ENCODE measurements around the gene QRICH2.

The QRICH2 gene

DNA sequence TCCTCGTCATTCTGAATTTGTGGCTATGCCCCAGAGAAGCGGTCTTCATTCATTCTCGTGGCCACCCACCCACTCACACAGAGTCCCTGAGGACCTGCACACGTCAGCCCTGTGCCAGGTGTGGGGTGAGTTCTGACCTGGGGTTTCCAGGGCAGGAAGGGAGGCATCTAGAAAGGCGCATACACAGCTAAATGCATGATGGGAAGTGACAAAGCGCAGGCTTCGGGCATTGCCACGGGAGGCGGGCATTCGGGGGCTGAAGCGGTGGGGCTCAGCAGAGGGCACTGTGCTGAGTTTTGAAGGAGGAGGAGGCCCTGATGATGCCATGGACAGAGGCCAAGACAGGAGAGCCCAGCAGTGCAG lies 32.0 kb downstream of the QRICH2 start:
- no peak overlapping the region for H3K27ac ChIP-seq
- TF ChIP-seq, protein P1, sequence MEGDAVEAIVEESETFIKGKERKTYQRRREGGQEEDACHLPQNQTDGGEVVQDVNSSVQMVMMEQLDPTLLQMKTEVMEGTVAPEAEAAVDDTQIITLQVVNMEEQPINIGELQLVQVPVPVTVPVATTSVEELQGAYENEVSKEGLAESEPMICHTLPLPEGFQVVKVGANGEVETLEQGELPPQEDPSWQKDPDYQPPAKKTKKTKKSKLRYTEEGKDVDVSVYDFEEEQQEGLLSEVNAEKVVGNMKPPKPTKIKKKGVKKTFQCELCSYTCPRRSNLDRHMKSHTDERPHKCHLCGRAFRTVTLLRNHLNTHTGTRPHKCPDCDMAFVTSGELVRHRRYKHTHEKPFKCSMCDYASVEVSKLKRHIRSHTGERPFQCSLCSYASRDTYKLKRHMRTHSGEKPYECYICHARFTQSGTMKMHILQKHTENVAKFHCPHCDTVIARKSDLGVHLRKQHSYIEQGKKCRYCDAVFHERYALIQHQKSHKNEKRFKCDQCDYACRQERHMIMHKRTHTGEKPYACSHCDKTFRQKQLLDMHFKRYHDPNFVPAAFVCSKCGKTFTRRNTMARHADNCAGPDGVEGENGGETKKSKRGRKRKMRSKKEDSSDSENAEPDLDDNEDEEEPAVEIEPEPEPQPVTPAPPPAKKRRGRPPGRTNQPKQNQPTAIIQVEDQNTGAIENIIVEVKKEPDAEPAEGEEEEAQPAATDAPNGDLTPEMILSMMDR (conservative IDR thresholded peaks at IDR 0.05), result no peak

DNA sequence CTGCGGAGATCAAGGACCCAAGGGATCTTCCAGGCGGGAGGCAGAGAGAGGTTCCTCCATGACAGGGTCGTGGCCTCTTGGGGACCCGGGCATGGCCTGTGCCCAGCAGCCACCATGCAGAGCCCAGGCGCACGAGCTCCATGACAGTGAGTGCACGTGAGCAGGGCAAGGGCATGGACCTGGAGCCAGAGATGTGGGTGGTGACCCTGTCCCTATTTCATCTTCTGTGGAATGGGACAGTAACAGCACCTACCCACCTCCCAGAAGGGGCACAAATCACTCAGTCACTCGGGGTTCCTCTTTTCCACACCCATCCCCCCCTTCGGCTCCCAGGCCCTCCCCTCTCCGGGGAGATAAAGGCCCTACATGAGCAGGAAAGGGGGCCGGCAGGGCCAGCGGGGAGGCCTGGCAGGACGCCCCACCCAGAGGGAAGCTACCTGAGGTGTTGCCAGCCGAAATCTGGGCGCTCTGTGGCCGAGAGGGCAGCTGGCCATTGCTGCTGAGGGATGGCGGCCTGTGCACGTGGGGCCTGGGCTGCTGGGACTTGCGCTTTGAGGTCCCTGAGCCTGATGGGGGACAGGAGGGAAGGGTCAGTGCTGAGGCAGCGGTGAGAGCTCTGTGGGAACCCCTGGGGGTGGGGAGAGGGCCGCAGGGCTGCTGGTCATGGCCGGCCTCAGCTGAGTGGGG lies 32.6 kb downstream of the QRICH2 start:
- TF ChIP-seq, protein P1 (conservative IDR thresholded peaks at IDR 0.05), result no peak
- H3K27ac ChIP-seq, result no peak overlapping the region

DNA sequence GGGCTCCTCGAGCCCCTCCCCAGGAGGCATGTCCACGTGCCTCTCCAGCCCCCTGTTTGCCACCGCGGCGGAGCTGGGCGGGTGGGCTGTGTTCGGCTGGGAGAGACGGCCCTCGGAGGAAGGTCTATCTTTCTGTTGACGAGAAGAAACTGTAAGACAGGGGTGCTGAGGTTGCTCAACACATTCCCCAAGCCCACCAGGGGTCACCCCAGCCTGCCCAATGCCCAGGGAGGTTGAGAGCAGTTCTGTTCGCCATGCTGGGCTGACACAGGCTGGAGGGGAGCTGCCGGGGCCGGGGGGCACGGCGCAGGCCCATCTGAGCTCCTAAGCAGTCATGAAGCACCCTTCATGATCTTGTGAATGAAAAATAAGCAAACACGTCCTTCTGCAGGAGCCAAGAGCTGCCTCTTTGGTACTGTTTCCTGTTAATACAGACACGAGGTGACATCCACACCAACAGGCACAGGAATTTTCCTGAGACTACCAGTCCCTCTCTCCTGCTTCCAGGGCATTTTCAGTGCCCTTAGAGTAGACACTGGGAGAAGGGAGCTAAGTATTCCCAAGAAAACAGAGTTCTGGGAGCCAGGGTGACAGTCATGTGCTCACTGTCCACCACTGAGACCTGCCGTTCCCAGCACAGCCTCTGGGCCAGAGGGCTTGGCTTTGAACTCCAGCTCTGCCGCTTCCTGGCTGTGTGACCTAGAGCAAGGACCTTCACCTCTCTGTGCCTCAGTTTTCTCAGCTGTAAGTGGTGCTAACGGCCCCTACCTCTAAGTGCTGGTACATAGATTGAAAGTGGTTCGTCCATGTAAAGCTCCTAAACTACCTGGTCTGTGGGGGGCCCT lies 33.7 kb downstream of the QRICH2 start:
- H3K27ac ChIP-seq, result peak overlapping the region; percentile 36
- TF ChIP-seq, protein P1 (conservative IDR thresholded peaks at IDR 0.05), result no peak

DNA sequence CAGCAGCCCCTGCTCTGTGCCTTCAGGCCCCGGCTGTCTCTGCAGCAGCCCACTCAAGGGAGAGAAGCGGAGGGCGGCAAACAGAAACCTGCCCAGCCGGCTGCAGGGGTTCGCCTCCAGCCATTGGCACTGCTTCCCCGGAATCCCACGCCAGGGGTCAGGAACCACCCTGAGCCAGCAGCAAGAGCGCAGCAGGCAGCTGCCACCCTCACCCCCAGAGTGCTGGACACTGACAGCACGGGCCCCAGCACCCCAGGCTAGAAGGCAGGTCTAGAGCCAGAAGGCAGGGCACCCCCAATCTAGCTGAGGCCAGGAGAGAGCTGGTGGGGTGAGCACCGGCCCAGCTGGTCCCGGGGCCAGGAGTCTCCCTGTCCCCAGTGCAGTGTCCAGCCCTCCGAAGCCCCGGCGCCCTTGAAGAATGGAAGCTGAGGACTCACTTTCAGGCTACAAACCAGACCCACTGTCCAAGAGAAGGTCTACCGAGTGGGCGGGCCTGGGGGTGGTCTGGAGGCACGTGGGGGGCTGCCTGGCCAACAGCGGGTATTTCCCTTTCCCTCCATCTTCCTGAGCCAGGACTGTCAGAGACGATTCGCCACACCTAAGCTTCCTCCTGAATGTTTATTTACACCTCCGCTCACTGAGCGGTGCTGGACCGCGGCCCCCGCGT lies 34.5 kb downstream of the QRICH2 start:
- TF ChIP-seq, protein P1 (conservative IDR thresholded peaks at IDR 0.05), result no peak
- peak overlapping the region; percentile 36 for H3K27ac ChIP-seq

DNA sequence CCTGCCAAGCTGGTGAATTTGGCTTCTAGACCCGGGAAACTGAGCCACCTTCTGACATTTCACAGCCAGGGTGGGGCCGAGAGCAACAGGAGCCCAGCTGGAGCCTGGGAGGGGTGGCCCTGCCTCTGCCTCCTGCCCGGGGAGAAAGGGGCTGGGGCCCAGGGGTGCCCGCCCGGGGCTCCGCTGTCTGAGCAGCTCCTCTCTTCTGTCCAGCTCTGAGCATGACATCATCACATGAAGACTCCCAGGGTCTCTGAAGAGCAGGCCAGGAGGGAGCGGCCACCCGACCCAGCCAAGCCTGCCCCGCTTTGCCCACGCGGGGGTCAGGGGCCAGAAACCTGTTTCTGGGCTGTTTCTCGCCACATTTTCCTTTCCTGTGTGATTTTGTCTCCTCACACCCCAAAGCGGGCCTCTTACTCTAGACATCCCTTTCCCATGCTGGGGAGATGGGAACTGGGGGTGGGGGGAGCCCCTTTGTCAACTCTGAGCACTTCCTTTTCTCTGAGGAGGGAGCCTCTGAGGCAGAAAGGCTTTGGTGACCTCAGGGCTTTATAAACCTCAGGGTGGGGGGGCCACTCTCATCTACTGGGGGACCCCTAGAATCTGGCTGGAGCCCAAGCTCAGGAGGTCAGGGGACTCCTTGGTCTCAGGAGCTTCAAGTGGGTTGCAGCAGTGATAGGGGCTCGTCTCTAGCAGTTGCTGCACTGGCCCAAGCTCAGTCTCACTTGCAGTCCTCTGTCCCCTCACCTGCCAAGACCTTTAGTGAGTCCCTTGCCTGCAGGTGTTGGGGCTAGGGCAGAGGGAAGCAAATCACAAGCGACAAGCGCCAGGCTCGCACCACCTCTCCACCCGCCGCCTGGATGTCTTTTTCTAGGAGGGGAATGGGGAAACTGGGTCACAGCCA lies 35.3 kb downstream of the QRICH2 start:
- TF ChIP-seq, protein P1 (conservative IDR thresholded peaks at IDR 0.05), result no peak
- peak overlapping the region; percentile 36 for H3K27ac ChIP-seq

DNA sequence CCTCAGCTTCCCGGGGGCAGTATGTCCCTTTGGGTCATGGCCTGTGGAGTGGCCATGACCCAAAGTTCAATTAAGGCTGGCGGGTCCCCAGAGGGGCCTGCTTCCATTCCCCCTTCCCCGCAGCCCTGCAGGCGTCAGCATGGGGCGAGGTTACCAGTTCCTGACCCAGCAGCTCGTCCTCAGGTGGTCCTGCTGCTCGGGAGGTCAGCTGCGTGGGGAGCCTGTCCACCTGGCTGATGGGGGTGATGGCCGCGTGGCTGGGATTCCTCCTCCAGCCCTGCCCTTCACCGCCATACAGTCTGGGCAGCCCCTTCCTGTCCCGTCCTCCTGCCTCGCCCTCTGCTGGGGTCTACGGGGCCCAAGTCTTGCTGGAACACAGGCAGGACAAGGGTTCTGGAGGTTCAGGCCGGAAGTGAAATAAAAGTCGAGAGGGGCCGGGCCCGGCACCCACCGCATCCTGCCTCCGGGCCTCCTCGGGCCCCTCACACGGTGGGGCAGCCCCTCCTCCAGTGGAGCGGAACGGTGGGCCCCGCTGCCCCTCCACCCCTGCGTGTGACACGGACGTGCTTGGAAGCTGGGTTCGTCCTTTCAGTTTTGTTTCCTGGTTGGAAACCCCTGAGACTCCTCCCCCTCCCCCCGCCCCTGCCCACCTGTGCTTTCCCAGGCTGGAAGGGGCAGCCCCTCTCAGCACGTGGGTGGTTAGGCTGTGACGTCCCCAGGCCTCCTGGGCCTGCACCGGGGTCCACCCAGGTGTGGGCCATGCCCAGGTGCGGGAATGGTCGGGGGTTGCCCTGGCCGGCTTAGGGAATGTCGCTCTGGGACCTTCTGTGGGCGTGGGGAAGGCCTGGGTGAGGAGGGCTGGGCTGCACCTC lies 36.2 kb downstream of the QRICH2 start:
- H3K27ac ChIP-seq, result 0 out of 2 replicates have a peak overlapping the region, but pooled peaks have one; percentile 36
- TF ChIP-seq, protein P1 (conservative IDR thresholded peaks at IDR 0.05), result no peak

Measured in VCaP (cell line).